HUES6 (cell line): Measurements from ENCODE around the gene PIK3CD.

ENCODE experiments used
- H3K27ac ChIP-seq: 2 replicates; pipeline ENCODE4 v1.7.0; 2013; ENCODE audit warnings: low read depth, mild to moderate bottlenecking, low read length, inconsistent platforms
- H3K27me3 ChIP-seq: 2 replicates; pipeline ENCODE4 v1.6.1; 2013; ENCODE audit warnings: low read length; ENCODE audit not compliant: control insufficient read depth, insufficient read depth
- H3K36me3 ChIP-seq: 2 replicates; pipeline ENCODE4 v1.6.1; 2013; ENCODE audit warnings: low read length; ENCODE audit not compliant: control insufficient read depth, insufficient read depth
- H3K4me1 ChIP-seq: 2 replicates; pipeline ENCODE4 v1.6.1; 2013; ENCODE audit warnings: low read length; ENCODE audit not compliant: control insufficient read depth, insufficient read depth
- H3K4me3 ChIP-seq: 2 replicates; pipeline ENCODE4 v1.5.1; 2013; ENCODE audit warnings: low read depth, low read length
- H3K9ac ChIP-seq: one replicate; pipeline ENCODE4 v1.6.1; 2013; ENCODE audit warnings: mild to moderate bottlenecking, low read length
- H3K9me3 ChIP-seq: 2 replicates; pipeline ENCODE4 v1.6.1; 2013; ENCODE audit warnings: low read depth, low read length; ENCODE audit not compliant: control insufficient read depth, insufficient read depth

The PIK3CD gene

DNA sequence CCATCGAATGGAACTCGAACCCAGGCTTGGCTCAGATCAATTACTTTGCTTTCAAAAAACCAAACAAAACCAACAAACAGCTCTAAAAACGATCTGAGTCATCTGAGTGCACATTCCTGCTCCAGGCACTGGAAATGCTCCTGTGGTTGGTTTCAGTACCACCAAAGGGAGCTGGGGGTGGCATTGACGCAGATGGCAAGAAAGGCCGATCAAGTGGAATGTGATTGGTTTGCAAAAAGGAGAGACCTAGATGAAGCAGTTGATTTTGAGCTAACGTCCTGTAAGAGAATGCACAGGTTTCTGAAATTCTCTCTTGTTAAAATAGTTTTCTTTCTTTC is 39.5 kb downstream of the PIK3CD start:
- Histone ChIP-seq H3K36me3 (no peaks in the 10 kb centered on the region), H3K9ac (no peak overlapping the region)

GRCh38 chr1:9691691-9692090 is 40.2 kb downstream of the PIK3CD start:
- no peak overlapping the region for H3K4me3 ChIP-seq
- no peaks in the 10 kb centered on the region for H3K36me3 ChIP-seq
- no peaks in the 10 kb centered on the region for H3K9me3 ChIP-seq
- no peak overlapping the region for H3K27ac ChIP-seq
- H3K4me1 ChIP-seq: peaks cover 28% of the 10 kb centered on the region
- no peak overlapping the region for H3K9ac ChIP-seq
- peaks cover 26% of the 10 kb centered on the region for H3K27me3 ChIP-seq

More for the DNA sequence above, 39.5 kb downstream of the PIK3CD start:
- Histone ChIP-seq H3K27ac (no peak overlapping the region), H3K27me3 (peaks cover 26% of the 10 kb centered on the region), H3K4me3 (0 out of 2 replicates have a peak overlapping the region, but pooled peaks have one; percentile 71), H3K4me1 (peaks cover 28% of the 10 kb centered on the region), H3K9me3 (no peaks in the 10 kb centered on the region)

GRCh38 chr1:9696793-9697192 is 45.3 kb downstream of the PIK3CD start:
- H3K36me3 ChIP-seq: no peaks in the 10 kb centered on the region
- peaks cover 15% of the 10 kb centered on the region for H3K4me1 ChIP-seq
- no peak overlapping the region for H3K4me3 ChIP-seq
- H3K9me3 ChIP-seq: no peaks in the 10 kb centered on the region
- no peak overlapping the region for H3K9ac ChIP-seq
- no peak overlapping the region for H3K27ac ChIP-seq
- no peaks in the 10 kb centered on the region for H3K27me3 ChIP-seq

DNA sequence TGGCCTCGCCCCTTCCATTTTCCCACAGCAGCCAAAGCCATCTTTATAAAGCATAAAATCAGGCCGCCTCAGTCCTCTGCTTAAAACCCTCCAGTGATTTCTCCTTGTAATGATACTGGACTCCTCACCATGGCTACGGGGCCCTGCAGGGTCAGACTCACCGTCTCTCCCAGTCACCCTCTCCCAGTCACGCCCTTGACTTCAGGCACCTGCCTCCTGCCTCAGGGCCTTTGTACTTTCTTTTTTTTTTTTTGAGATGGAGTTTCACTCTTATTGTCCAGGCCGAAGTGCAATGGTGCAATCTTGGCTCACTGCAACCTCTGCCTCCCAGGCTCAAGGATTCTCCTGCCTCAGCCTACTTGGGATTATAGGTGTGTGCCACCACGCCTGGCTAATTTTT is 47.8 kb downstream of the PIK3CD start:
- no peak overlapping the region for H3K27ac ChIP-seq
- no peak overlapping the region for H3K9ac ChIP-seq
- H3K36me3 ChIP-seq: no peaks in the 10 kb centered on the region
- H3K4me1 ChIP-seq: peaks cover 11% of the 10 kb centered on the region
- no peaks in the 10 kb centered on the region for H3K27me3 ChIP-seq
- no peak overlapping the region for H3K4me3 ChIP-seq
- no peaks in the 10 kb centered on the region for H3K9me3 ChIP-seq

GRCh38 chr1:9700340-9700739 is 48.8 kb downstream of the PIK3CD start:
- H3K4me1 ChIP-seq: peaks cover 11% of the 10 kb centered on the region
- no peaks in the 10 kb centered on the region for H3K9me3 ChIP-seq
- no peak overlapping the region for H3K9ac ChIP-seq
- H3K4me3 ChIP-seq: no peak overlapping the region
- H3K27me3 ChIP-seq: no peaks in the 10 kb centered on the region
- no peaks in the 10 kb centered on the region for H3K36me3 ChIP-seq
- no peak overlapping the region for H3K27ac ChIP-seq

- H3K4me3 ChIP-seq: no peak overlapping the region
- no peak overlapping the region for H3K9ac ChIP-seq
- H3K27me3 ChIP-seq: no peaks in the 10 kb centered on the region
- no peaks in the 10 kb centered on the region for H3K36me3 ChIP-seq
- H3K9me3 ChIP-seq: no peaks in the 10 kb centered on the region
- peaks cover 11% of the 10 kb centered on the region for H3K4me1 ChIP-seq
- H3K27ac ChIP-seq: no peak overlapping the region
Observed at GRCh38 chr1:9701665-9702064, 50.1 kb downstream of the PIK3CD start.

DNA sequence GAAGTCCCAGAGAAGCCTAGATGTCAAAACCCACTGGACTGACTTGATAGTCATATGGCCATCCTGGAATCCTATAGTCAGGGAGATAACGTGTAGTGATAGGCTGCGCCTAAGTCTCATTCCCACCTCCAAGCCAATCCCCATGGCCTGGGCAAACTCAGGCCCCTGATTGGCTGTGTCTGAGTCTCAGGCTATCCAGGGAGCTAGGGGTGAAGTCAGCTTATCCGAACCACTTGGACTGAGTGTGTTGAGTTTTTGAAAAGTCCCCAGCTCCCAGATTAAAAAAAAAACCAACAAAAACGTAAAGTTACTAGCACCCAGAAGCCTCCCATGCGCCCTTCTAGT is 51.6 kb downstream of the PIK3CD start:
- Histone ChIP-seq H3K36me3 (no peaks in the 10 kb centered on the region), H3K9me3 (no peaks in the 10 kb centered on the region), H3K9ac (no peak overlapping the region), H3K4me3 (no peak overlapping the region), H3K4me1 (peaks cover 11% of the 10 kb centered on the region), H3K27me3 (no peaks in the 10 kb centered on the region), H3K27ac (no peak overlapping the region)

- Histone ChIP-seq H3K9me3 (no peaks in the 10 kb centered on the region), H3K36me3 (no peaks in the 10 kb centered on the region), H3K4me1 (peaks cover 11% of the 10 kb centered on the region), H3K9ac (no peak overlapping the region), H3K4me3 (no peak overlapping the region), H3K27ac (no peak overlapping the region), H3K27me3 (no peaks in the 10 kb centered on the region)
Observed at GRCh38 chr1:9703681-9704080, 52.1 kb downstream of the PIK3CD start.

DNA sequence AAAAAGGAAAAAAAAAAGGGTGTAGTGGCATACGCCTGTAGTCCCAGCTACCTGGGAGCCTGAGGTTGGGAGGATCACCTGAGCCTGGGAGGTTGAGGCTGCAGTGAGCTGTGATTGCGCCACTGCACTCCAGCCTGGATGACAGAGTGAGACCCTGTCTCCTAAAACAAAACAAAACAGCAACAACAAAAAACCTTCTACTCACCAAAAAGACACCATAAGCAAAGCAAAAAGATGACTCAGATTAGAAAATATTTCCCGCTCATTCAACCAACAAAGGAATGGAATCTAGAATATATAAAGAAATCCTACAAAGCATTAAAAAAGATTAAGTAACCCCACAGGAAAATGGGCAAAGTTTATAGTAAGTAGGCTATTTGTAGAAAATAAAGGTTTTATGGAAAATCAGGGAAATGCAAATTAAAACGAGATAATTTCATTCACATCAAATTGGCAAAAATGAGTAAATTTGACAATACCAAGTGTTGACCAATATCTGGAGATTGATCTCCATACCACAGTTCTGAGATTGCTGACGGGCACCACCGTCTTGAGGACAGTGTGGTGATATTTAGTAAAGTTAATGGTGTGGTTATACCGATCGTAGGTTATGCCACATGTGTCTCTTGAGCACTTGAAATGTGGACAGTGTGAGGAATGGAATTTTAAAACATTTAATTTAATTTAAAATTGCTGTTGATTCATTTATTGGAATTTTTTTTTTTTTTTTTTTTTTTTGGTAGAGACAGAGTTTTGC is 54.0 kb downstream of the PIK3CD start:
- Histone ChIP-seq H3K4me3 (no peak overlapping the region), H3K27ac (no peak overlapping the region)

DNA sequence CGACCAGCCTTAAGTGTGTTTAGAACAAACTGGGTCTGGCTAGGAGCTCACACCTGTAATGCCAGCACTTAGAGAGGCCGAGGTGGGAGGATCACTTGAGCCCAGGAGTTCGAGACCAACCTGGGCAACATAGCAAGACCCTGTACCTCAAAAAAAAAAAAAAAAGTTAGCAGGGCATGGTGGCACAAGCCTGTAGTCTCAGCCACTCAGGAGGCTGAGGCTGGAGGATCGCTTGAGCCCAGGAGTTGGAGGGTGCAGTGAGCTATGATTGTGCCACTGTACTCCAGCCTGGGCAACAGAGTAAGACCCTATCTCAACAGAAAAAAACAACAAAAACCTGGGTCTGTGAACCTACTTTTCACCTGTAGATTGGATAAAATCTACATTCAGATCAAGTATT is 54.6 kb downstream of the PIK3CD start:
- H3K4me1 ChIP-seq: no peaks in the 10 kb centered on the region; the same call in 1 of the 2 replicates
- H3K36me3 ChIP-seq: peaks cover 3% of the 10 kb centered on the region; the same call in 1 of the 2 replicates
- no peak overlapping the region for H3K9ac ChIP-seq

More for the DNA sequence above, 54.0 kb downstream of the PIK3CD start:
- Histone ChIP-seq H3K9ac (no peak overlapping the region), H3K9me3 (no peaks in the 10 kb centered on the region), H3K36me3 (peaks cover 3% of the 10 kb centered on the region; the same call in 1 of the 2 replicates), H3K27me3 (no peaks in the 10 kb centered on the region), H3K4me1 (peaks cover 7% of the 10 kb centered on the region)

DNA sequence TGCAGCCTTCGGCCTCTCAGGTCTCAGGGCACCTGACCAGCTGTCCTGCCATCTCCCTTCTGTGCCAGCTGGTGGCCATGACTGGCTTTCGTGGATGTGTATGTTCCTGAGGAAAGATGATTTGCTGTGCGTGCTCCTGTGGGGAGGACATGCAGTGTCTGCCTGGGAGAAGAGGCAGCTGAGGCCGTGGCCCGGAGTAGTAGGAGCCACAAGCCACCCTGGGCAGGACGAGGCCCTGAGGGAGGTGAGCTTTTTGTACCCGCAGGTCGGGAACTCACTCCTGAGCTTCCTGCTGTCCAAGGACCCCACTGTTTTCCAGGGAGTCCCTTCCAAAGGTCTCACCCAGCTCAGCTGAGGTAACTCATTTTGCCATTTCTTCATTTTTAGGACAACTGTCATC is 58.5 kb downstream of the PIK3CD start:
- no peak overlapping the region for H3K9ac ChIP-seq
- H3K36me3 ChIP-seq: peaks cover 3% of the 10 kb centered on the region; the same call in 1 of the 2 replicates
- no peak overlapping the region for H3K27ac ChIP-seq

More for the DNA sequence above, 54.6 kb downstream of the PIK3CD start:
- no peaks in the 10 kb centered on the region for H3K9me3 ChIP-seq
- no peak overlapping the region for H3K27ac ChIP-seq
- no peaks in the 10 kb centered on the region for H3K27me3 ChIP-seq
- H3K4me3 ChIP-seq: no peak overlapping the region

More for the DNA sequence above, 58.5 kb downstream of the PIK3CD start:
- Histone ChIP-seq H3K9me3 (no peaks in the 10 kb centered on the region), H3K4me3 (no peak overlapping the region), H3K4me1 (peaks cover 10% of the 10 kb centered on the region), H3K27me3 (no peaks in the 10 kb centered on the region)
